Retinal pigment epithelial cell (primary cell): Measurements from ENCODE around the gene MAPK11.
"Not testable (repeated sequence)": the region's sequence is repeated elsewhere in the genome, so short reads cannot be mapped to it uniquely, and the experiment has no call there.

Source experiments
- DNase-seq: peaks from one replicate; pipeline ENCODE4 v3.0.0-alpha.2; 2010; ENCODE audit warnings: low read depth
- H3K4me3 ChIP-seq: 2 replicates; pipeline ENCODE4 v1.5.1; 2011; ENCODE audit warnings: mild to moderate bottlenecking, low read length, control low read depth, moderate library complexity
- TF ChIP-seq, protein P1 (sequence below): conservative IDR thresholded peaks from 2 replicates; pipeline ENCODE4 v1.5.1; 2011; ENCODE audit warnings: low read depth, low read length, control low read depth, inconsistent platforms

Gene MAPK11

DNA sequence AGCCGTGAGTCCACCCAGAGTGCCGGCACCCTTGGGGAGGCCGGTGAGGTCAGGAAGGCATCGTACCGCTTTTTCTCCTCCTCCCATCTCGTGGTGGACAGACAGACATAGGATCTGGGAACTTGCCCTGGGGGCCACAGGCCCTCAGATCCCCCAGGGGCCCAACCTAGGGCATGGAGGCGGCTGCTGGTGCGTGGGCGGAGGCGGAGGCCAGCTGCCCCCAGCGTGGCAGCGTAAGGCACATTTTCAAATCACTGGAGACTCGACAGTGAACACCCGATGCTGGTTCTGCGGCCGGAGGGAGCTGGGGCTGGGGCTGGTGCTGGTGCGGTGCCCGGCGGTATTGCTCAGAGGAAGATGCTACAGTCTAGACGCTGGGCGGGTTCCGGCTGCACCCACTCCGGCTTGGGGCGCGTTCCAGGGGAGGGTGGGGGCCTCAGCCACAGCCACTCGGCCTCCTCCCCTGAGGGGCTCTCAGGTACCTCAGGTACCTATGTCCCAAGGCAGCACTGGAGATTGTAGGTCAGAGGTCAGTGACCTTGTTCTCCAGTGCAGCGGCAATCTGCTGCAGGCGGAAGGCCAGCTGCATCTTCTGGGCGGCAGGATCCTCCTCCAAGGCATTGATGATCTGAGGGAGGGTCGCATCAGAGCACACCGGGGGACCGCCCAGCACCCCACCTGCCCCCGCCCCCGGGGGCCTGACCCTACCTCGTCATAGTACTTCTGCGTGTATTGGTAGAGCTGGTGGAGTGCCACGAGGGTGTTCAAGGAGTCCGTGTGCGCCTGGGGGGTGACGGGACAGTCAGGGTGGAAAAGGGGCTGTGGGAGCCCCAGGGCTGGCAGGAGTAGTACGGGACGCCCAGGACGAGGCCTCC lies 5.2 kb upstream of the MAPK11 start:
- DNase-seq = no peak
- TF ChIP-seq, protein P1, sequence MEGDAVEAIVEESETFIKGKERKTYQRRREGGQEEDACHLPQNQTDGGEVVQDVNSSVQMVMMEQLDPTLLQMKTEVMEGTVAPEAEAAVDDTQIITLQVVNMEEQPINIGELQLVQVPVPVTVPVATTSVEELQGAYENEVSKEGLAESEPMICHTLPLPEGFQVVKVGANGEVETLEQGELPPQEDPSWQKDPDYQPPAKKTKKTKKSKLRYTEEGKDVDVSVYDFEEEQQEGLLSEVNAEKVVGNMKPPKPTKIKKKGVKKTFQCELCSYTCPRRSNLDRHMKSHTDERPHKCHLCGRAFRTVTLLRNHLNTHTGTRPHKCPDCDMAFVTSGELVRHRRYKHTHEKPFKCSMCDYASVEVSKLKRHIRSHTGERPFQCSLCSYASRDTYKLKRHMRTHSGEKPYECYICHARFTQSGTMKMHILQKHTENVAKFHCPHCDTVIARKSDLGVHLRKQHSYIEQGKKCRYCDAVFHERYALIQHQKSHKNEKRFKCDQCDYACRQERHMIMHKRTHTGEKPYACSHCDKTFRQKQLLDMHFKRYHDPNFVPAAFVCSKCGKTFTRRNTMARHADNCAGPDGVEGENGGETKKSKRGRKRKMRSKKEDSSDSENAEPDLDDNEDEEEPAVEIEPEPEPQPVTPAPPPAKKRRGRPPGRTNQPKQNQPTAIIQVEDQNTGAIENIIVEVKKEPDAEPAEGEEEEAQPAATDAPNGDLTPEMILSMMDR = no peak
- no peak overlapping the region for H3K4me3 ChIP-seq

DNA sequence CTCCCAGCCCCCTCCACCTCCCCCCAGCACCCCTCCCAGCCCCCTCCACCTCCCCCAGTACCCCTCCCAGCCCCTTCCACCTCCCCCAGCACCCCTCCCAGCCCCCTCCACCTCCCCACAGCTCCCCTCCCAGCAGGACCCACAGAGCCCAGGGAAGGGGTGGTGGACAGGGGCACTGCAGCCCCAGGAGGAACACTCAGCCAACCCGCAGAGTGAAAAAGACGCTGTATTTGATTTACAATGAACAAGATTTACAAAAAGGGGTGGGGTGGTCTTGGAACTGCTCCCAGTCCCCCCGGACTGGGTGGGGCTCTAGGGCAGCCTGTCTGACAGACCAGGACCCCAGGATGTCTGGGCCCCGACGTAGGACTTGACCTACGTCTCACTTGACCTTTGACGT lies 4.6 kb upstream of the MAPK11 start:
- no peak for DNase-seq
- no peak overlapping the region for H3K4me3 ChIP-seq
- TF ChIP-seq, protein P1 = no peak

DNA sequence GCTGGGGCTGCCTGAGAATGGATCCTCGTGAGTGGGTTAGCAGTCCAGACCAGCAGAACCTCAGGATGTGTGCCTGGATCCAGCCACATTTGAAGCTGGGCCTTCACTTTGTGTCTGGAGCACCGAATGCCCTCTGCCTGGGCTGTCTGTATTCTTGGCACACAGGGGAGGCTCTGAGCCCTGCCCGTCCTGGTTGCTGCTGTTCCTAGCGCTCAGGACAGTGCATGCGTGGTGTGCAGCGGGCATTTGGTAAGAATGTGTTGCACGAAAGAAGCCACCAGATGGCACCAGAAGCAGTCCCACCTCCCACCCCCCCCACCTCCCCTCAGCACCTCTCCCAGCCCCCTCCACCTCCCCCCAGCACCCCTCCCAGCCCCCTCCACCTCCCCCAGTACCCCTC lies 4.1 kb upstream of the MAPK11 start:
- TF ChIP-seq, protein P1 = peak; percentile 41
- no peak overlapping the region for H3K4me3 ChIP-seq
- no peak for DNase-seq

DNA sequence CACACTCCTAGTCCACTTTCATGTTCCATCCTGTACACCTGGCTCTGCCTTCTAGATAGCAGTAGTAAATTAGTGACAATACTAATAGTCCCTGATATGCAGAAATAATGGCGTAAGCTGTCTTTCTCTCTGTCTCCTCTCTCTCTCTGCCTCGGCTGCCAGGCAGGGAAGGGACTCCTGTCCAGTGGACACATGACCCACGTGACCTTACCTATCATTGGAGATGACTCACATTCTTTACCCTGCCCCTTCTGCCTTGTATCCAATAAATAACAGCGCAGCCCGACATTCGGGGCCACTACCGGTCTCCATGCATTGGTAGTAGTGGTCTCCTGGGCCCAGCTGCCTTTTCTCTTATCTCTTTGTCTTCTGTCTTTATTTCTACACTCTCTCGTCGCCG lies 3.6 kb upstream of the MAPK11 start:
- not testable (repeated sequence) for DNase-seq, H3K4me3 ChIP-seq

DNA sequence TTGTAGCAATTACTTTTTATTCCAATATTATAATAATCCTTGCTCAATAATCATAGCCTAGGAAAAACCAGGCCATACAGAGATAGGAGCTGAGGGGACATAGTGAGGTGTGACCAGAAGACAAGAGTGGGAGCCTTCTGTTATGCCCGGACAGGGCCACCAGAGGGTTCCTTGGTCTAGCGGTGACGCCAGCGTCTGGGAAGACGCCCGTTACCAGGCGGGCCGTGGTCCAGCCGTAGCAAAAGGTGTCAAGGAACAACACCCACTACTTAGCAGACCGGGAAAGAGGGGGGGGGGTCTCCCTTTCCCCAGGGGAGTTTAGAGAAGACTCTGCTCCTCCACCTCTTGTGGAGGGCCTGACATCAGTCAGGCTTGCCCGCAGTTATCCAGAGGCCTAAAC lies 3.2 kb upstream of the MAPK11 start:
- DNase-seq = not testable (repeated sequence)

DNA sequence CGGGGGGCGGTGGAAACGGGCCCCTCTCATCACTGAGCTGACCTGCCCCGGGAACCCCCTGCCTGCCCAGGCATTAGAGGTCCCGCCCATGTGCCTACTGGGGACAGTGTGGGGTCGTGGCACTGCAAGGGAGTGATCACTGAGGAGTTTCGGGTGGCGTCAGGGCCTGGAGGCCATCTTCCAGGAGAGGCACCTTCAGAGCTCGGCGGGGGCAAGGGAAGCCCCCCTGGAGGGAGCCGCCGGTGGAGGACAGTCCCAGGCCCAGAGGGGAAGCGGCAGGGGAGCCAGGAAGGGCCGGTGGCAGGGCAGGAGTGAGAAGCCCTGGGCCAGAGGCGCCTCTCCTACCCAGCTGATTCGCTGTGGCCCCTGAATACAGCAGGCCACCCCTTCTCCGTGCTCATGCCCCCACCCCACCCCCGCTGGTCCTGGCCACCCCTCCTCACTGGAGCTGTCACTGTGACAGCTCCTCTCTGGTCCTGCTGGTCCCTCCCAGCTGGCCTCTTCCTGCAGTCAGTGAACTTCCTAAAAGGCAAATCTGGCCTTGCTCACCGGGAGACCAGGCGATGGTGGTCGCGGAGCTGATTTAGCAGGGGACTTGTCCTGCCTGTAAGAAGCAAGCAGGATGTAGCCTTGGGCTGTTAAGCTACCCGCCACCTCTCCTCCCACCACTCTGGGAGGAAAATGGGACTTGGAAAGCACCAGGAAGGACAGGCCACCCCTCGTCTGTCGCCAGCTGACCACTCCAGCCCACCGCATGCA lies 2.0 kb upstream of the MAPK11 start:
- TF ChIP-seq, protein P1 = no peak
- no peak overlapping the region for H3K4me3 ChIP-seq
- no peak for DNase-seq

More for the DNA sequence above, 3.2 kb upstream of the MAPK11 start:
- not testable (repeated sequence) for H3K4me3 ChIP-seq

DNA sequence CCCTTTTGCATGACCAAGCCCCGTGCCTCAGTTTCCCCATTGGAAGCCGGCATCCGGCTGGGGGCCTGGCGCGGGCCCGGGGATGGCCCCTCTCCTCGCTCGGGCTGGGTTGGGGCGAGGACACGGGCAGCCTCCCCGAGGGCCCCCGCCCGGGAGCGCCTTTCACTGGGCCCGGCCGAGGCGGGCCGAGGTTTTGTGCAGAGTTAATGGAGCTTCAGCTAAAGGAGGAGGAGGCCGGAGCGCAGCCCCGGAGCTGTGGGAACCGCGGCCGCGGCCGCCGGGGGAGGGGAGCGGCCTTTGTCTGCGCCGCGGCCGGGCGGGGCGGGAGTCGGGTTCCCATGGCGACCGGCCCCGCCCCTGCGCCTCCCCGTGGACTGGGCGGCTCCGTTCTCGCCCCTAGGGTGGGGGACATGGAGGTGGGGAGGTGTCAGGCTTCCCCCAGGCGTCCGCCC lies 1.4 kb upstream of the MAPK11 start:
- DNase-seq = no peak
- H3K4me3 ChIP-seq = peak overlapping the region; percentile 19
- TF ChIP-seq, protein P1 = no peak
